Activated CD8-positive, alpha-beta T cell treated with anti-CD3 and anti-CD28 coated beads, Interleukin-2, amount 10 ng/mL, durations not matched to agents 7 days and 5 days (primary cell): Measurements from ENCODE around the gene TNRC6C. TPM values are rescaled to one million over a fixed set of nuclear protein-coding genes. Genes with fewer than 3 reads are reported as not detected.

Experiments
- ATAC-seq: fragments of 150-1000 bp; cut with Tn5 transposase; one replicate; pipeline ENCODE4 v1.10.0; 2021; ENCODE audit warnings: moderate library complexity
- CTCF ChIA-PET: fragments of 350-600 bp; sonication (Branson Sonifier 250); formaldehyde crosslinking; loops from one replicate; lab custom pipeline; 2021; ENCODE audit warnings: antibody characterized with exemption; lab: Charles Lee
- POLR2A ChIA-PET: fragments of 350-600 bp; sonication (Branson Sonifier 250); formaldehyde crosslinking; loops from one replicate; lab custom pipeline; 2021; ENCODE audit warnings: antibody characterized with exemption; lab: Charles Lee
- DNase-seq: peaks from one replicate; pipeline ENCODE4 v3.0.0-alpha.2; 2020
- H3K27ac Mint-ChIP-seq: one replicate; pipeline ENCODE4 v1.8.0; 2021; ENCODE audit warnings: mild to moderate bottlenecking, mixed read lengths
- H3K27me3 Mint-ChIP-seq: one replicate; pipeline ENCODE4 v1.8.0; 2021; ENCODE audit warnings: low read depth, mixed read lengths
- H3K36me3 Mint-ChIP-seq: one replicate; pipeline ENCODE4 v1.8.0; 2021; ENCODE audit warnings: low read depth, mixed read lengths
- H3K4me1 Mint-ChIP-seq: one replicate; pipeline ENCODE4 v1.8.0; 2021; ENCODE audit warnings: low read depth, mixed read lengths
- H3K4me3 Mint-ChIP-seq: one replicate; pipeline ENCODE4 v1.8.0; 2021; ENCODE audit warnings: mild to moderate bottlenecking, mixed read lengths
- H3K9me3 Mint-ChIP-seq: one replicate; pipeline ENCODE4 v1.8.0; 2022; ENCODE audit warnings: mixed read lengths; ENCODE audit not compliant: insufficient read depth
- total RNA-seq, 2 experiments: library from RNA; stranded (reverse); gene quantifications; one replicate each; pipeline ENCODE4 v1.2.3, GENCODE V29; 2021

TNRC6C gene
- total RNA-seq, 2 experiments from 2014 or later, result 33.3 to 36.2 TPM

GRCh38 chr17:77924757-77925336, 33.7 kb upstream of the TNRC6C start:
- ChIA-PET POLR2A (no interaction called here), CTCF (no interaction called here)
- peaks cover 7% of the 10 kb centered on the region for H3K27me3 Mint-ChIP-seq
- no peak for DNase-seq
- ATAC-seq, result no peak
- no peaks in the 10 kb centered on the region for H3K9me3 Mint-ChIP-seq
- H3K27ac Mint-ChIP-seq, result no peak overlapping the region
- H3K36me3 Mint-ChIP-seq, result no peaks in the 10 kb centered on the region
- no peak overlapping the region for H3K4me3 Mint-ChIP-seq
- H3K4me1 Mint-ChIP-seq, result peaks cover 17% of the 10 kb centered on the region

- ATAC-seq (no peak), DNase-seq (no peak)
- ChIA-PET CTCF (interaction anchor here (1.2 to 1.8 kb wide), 2 partner anchors 9 to 88 kb away, joined by 3 to 5 read pairs; no protein-coding TSS in a partner anchor), POLR2A (no interaction called here)
- H3K4me3 Mint-ChIP-seq, result no peak overlapping the region
- H3K27ac Mint-ChIP-seq, result no peak overlapping the region
- H3K4me1 Mint-ChIP-seq, result peaks cover 17% of the 10 kb centered on the region
- H3K36me3 Mint-ChIP-seq, result no peaks in the 10 kb centered on the region
- H3K27me3 Mint-ChIP-seq, result peaks cover 7% of the 10 kb centered on the region
- H3K9me3 Mint-ChIP-seq, result no peaks in the 10 kb centered on the region
These were observed 32.5 kb upstream of the TNRC6C start for GRCh38 chr17:77925831-77926543.

- Mint-ChIP-seq H3K9me3 (no peaks in the 10 kb centered on the region), H3K27me3 (peaks cover 7% of the 10 kb centered on the region), H3K36me3 (no peaks in the 10 kb centered on the region), H3K27ac (no peak overlapping the region), H3K4me1 (peaks cover 17% of the 10 kb centered on the region), H3K4me3 (no peak overlapping the region)
- POLR2A ChIA-PET, result interaction anchor here (1.7 kb wide), 1 partner anchor 31 kb away, joined by 7 read pairs; the partner anchor contains the start of gene TNRC6C
- no peak for ATAC-seq
- CTCF ChIA-PET, result interaction anchor here (1.2 to 1.8 kb wide), 2 partner anchors 10 to 87 kb away, joined by 3 to 5 read pairs; no protein-coding TSS in a partner anchor
- DNase-seq, result no peak
These were observed 31.5 kb upstream of the TNRC6C start for GRCh38 chr17:77926981-77927380.

GRCh38 chr17:77927777-77928518, 30.6 kb upstream of the TNRC6C start:
- DNase-seq (no peak), ATAC-seq (no peak)
- CTCF ChIA-PET, result no interaction called here
- H3K4me1 Mint-ChIP-seq, result peaks cover 17% of the 10 kb centered on the region
- H3K36me3 Mint-ChIP-seq, result no peaks in the 10 kb centered on the region
- peaks cover 7% of the 10 kb centered on the region for H3K27me3 Mint-ChIP-seq
- H3K9me3 Mint-ChIP-seq, result no peaks in the 10 kb centered on the region
- H3K4me3 Mint-ChIP-seq, result no peak overlapping the region
- POLR2A ChIA-PET, result interaction anchor here (1.7 kb wide), 1 partner anchor 30 kb away, joined by 7 read pairs; the partner anchor contains the start of gene TNRC6C
- H3K27ac Mint-ChIP-seq, result no peak overlapping the region

- H3K4me3 Mint-ChIP-seq, result no peak overlapping the region
- ATAC-seq (no peak), DNase-seq (no peak)
- no peaks in the 10 kb centered on the region for H3K9me3 Mint-ChIP-seq
- no peaks in the 10 kb centered on the region for H3K36me3 Mint-ChIP-seq
- H3K4me1 Mint-ChIP-seq, result peaks cover 17% of the 10 kb centered on the region
- CTCF ChIA-PET, result no interaction called here
- H3K27ac Mint-ChIP-seq, result no peak overlapping the region
- POLR2A ChIA-PET, result no interaction called here
- peaks cover 9% of the 10 kb centered on the region for H3K27me3 Mint-ChIP-seq
These were observed 29.9 kb upstream of the TNRC6C start for GRCh38 chr17:77928519-77929179.

- ATAC-seq, result no peak
- no peaks in the 10 kb centered on the region for H3K36me3 Mint-ChIP-seq
- no peak overlapping the region for H3K27ac Mint-ChIP-seq
- no peak overlapping the region for H3K4me3 Mint-ChIP-seq
- no peaks in the 10 kb centered on the region for H3K9me3 Mint-ChIP-seq
- H3K27me3 Mint-ChIP-seq, result peaks cover 14% of the 10 kb centered on the region
- DNase-seq, result no peak
- CTCF ChIA-PET, result no interaction called here
- POLR2A ChIA-PET, result interaction anchor here (0.7 kb wide), 1 partner anchor 194 kb away, joined by 3 read pairs; no protein-coding TSS in a partner anchor
- H3K4me1 Mint-ChIP-seq, result peaks cover 17% of the 10 kb centered on the region
These were observed 29.3 kb upstream of the TNRC6C start for GRCh38 chr17:77929180-77929564.

- Mint-ChIP-seq H3K27me3 (peaks cover 18% of the 10 kb centered on the region), H3K27ac (peak overlapping the region; percentile 67), H3K9me3 (no peaks in the 10 kb centered on the region), H3K4me1 (peaks cover 20% of the 10 kb centered on the region), H3K4me3 (no peak overlapping the region), H3K36me3 (no peaks in the 10 kb centered on the region)
- POLR2A ChIA-PET, result interaction anchor here (0.7 kb wide), 1 partner anchor 195 kb away, joined by 3 read pairs; no protein-coding TSS in a partner anchor
- CTCF ChIA-PET, result no interaction called here
- ATAC-seq, result no peak
- DNase-seq, result no peak
These were observed 28.5 kb upstream of the TNRC6C start for GRCh38 chr17:77929871-77930436.

- Mint-ChIP-seq H3K4me3 (no peak overlapping the region), H3K9me3 (no peaks in the 10 kb centered on the region), H3K27ac (no peak overlapping the region), H3K27me3 (peaks cover 21% of the 10 kb centered on the region), H3K4me1 (peaks cover 24% of the 10 kb centered on the region), H3K36me3 (no peaks in the 10 kb centered on the region)
- no peak for ATAC-seq
- ChIA-PET CTCF (no interaction called here), POLR2A (no interaction called here)
- no peak for DNase-seq
These were observed 27.4 kb upstream of the TNRC6C start for GRCh38 chr17:77930780-77931768.

GRCh38 chr17:77933777-77934398, 24.6 kb upstream of the TNRC6C start:
- ATAC-seq (no peak), DNase-seq (no peak)
- H3K27me3 Mint-ChIP-seq, result peaks cover 19% of the 10 kb centered on the region
- H3K36me3 Mint-ChIP-seq, result no peaks in the 10 kb centered on the region
- no peak overlapping the region for H3K27ac Mint-ChIP-seq
- H3K4me3 Mint-ChIP-seq, result no peak overlapping the region
- ChIA-PET POLR2A (interaction anchor here (2.1 kb wide), 1 partner anchor 25 kb away, joined by 5 read pairs; the partner anchor contains the start of gene TNRC6C), CTCF (interaction anchor here (1.4 kb wide), 1 partner anchor 162 kb away, joined by 3 read pairs; no protein-coding TSS in a partner anchor)
- H3K9me3 Mint-ChIP-seq, result no peaks in the 10 kb centered on the region
- H3K4me1 Mint-ChIP-seq, result peaks cover 15% of the 10 kb centered on the region

- no peak for ATAC-seq
- ChIA-PET POLR2A (interaction anchor here (1.0 kb wide), 1 partner anchor 23 kb away, joined by 3 read pairs; no protein-coding TSS in a partner anchor), CTCF (no interaction called here)
- no peak overlapping the region for H3K27ac Mint-ChIP-seq
- H3K9me3 Mint-ChIP-seq, result no peaks in the 10 kb centered on the region
- no peak for DNase-seq
- H3K36me3 Mint-ChIP-seq, result no peaks in the 10 kb centered on the region
- peaks cover 7% of the 10 kb centered on the region for H3K4me1 Mint-ChIP-seq
- H3K27me3 Mint-ChIP-seq, result peaks cover 19% of the 10 kb centered on the region
- no peak overlapping the region for H3K4me3 Mint-ChIP-seq
These were observed 23.4 kb upstream of the TNRC6C start for GRCh38 chr17:77935121-77935571.
